GM18508 (cell line): ENCODE results near the gene SH3D19.
A peak's percentile ranks its signal among the peaks of the same experiment; 100 is the strongest.

ENCODE experiments used
- ATAC-seq: cut with Tn5 transposase; IDR thresholded peaks from one replicate; pipeline ENCODE4 v1.9.1; 2021; ENCODE audit warnings: moderate number of reproducible peaks; ENCODE audit not compliant: insufficient read depth, unreplicated experiment

The SH3D19 gene

GRCh38 chr4:151325111-151325948 lies at the start of gene SH3D19:
TSS of gene SH3D19 (minus strand) at chr4:151325605. CDS start at chr4:151325352, 253 bp downstream.
- no peak for ATAC-seq

GRCh38 chr4:151362404-151363164 lies 37.2 kb upstream of the SH3D19 start:
- peak; percentile 91 for ATAC-seq

GRCh38 chr4:151361966-151362365 lies 36.6 kb upstream of the SH3D19 start:
- no peak for ATAC-seq

GRCh38 chr4:151361126-151361525 lies 35.7 kb upstream of the SH3D19 start:
- no peak for ATAC-seq

GRCh38 chr4:151359576-151359975 lies 34.2 kb upstream of the SH3D19 start:
- no peak for ATAC-seq

- no peak for ATAC-seq
These were observed 32.9 kb upstream of the SH3D19 start for GRCh38 chr4:151358266-151358665.

- ATAC-seq = no peak
These were observed 31.1 kb upstream of the SH3D19 start for GRCh38 chr4:151356510-151356909.

- no peak for ATAC-seq
These were observed 29.8 kb upstream of the SH3D19 start for GRCh38 chr4:151355155-151355554.

GRCh38 chr4:151347490-151348235 lies 22.3 kb upstream of the SH3D19 start:
- no peak for ATAC-seq

GRCh38 chr4:151344948-151345347 lies 19.5 kb upstream of the SH3D19 start:
- ATAC-seq = no peak

- ATAC-seq = no peak
These were observed 15.5 kb upstream of the SH3D19 start for GRCh38 chr4:151340751-151341385.

- no peak for ATAC-seq
These were observed 14.1 kb upstream of the SH3D19 start for GRCh38 chr4:151339467-151339866.

GRCh38 chr4:151331276-151332042 lies 6.1 kb upstream of the SH3D19 start:
- no peak for ATAC-seq

GRCh38 chr4:151329217-151330007 lies 4.0 kb upstream of the SH3D19 start:
- ATAC-seq = no peak

GRCh38 chr4:151325949-151326246 lies 493 bp upstream of the SH3D19 start:
- no peak for ATAC-seq

- ATAC-seq = no peak
These were observed 674 bp downstream of the SH3D19 start for GRCh38 chr4:151324752-151325110.

GRCh38 chr4:151324124-151324751 lies 1.2 kb downstream of the SH3D19 start:
- ATAC-seq = no peak

- ATAC-seq = no peak
These were observed 1.7 kb downstream of the SH3D19 start for GRCh38 chr4:151323667-151324066.

GRCh38 chr4:151322570-151322969 lies 2.8 kb downstream of the SH3D19 start:
- no peak for ATAC-seq
